ENCODE results near the gene RNF41.

The RNF41 gene

DNA sequence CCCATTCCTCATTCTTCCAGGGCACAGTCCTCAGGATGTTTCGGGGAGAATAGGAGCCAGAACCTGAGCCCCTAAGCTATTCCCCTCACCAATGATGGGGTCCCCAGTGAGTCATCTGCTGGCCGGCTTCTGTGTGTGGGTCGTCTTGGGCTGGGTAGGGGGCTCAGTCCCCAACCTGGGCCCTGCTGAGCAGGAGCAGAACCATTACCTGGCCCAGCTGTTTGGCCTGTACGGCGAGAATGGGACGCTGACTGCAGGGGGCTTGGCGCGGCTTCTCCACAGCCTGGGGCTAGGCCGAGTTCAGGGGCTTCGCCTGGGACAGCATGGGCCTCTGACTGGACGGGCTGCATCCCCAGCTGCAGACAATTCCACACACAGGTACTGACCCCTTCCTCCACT lies 9.5 kb upstream of the RNF41 start:
- Histone ChIP-seq H3K4me1 (ENCODE audit: control insufficient read depth, insufficient read depth, low read depth, low read length) (peaks cover 3% of the 10 kb centered on the region), H3K27ac (ENCODE audit: low read length, poor library complexity, severe bottlenecking) (no peak overlapping the region), H3K9me3 (ENCODE audit: control insufficient read depth, low read length) (no peaks in the 10 kb centered on the region), H4K8ac (ENCODE audit: low read length) (no peak overlapping the region), H3K4me3 (ENCODE audit: insufficient read depth in 1 of 2, low read depth in 1 of 2, low read length in 2 of 2) (no peak overlapping the region), H2AFZ (ENCODE audit: low read depth, low read length) (no peak overlapping the region), H3K4me2 (ENCODE audit: low read length, poor library complexity, severe bottlenecking) (no peak overlapping the region), H3K9ac (ENCODE audit: low read length) (no peak overlapping the region), H3K36me3 (ENCODE audit: control insufficient read depth in 1 of 2, insufficient read depth in 2 of 2, low read depth in 1 of 2, low read length in 2 of 2) (peaks cover 18% of the 10 kb centered on the region in 2 experiments), H3K79me1 (replicated peaks; ENCODE audit: low read length, poor library complexity, severe bottlenecking) (no peaks in the 10 kb centered on the region), H2BK12ac (ENCODE audit: low read length in 2 of 2) (no peak overlapping the region), H3K14ac (ENCODE audit: low read length in 2 of 2) (no peak overlapping the region), H3K23ac (ENCODE audit: low read length in 2 of 2) (no peak overlapping the region), H2BK120ac (ENCODE audit: low read depth, low read length) (no peak overlapping the region), H2BK5ac (ENCODE audit: low read depth, low read length, poor library complexity, severe bottlenecking) (no peak overlapping the region), H2BK15ac (ENCODE audit: low read depth, poor library complexity, severe bottlenecking) (no peak overlapping the region), H3K27me3 (ENCODE audit: control insufficient read depth in 1 of 2, insufficient read depth in 1 of 2, low read length in 2 of 2) (no peaks in the 10 kb centered on the region), H3K18ac (ENCODE audit: low read depth in 1 of 2, low read length in 2 of 2) (no peak overlapping the region), H3K4ac (ENCODE audit: low read depth in 1 of 2, low read length in 2 of 2) (no peak overlapping the region), H4K91ac (ENCODE audit: low read length) (no peak overlapping the region), H2AK5ac (ENCODE audit: low read length, severe bottlenecking) (no peak overlapping the region)
- no peak for DNase-seq
- 91% methylated on average over 11 of the region's 11 CpGs for WGBS

DNA sequence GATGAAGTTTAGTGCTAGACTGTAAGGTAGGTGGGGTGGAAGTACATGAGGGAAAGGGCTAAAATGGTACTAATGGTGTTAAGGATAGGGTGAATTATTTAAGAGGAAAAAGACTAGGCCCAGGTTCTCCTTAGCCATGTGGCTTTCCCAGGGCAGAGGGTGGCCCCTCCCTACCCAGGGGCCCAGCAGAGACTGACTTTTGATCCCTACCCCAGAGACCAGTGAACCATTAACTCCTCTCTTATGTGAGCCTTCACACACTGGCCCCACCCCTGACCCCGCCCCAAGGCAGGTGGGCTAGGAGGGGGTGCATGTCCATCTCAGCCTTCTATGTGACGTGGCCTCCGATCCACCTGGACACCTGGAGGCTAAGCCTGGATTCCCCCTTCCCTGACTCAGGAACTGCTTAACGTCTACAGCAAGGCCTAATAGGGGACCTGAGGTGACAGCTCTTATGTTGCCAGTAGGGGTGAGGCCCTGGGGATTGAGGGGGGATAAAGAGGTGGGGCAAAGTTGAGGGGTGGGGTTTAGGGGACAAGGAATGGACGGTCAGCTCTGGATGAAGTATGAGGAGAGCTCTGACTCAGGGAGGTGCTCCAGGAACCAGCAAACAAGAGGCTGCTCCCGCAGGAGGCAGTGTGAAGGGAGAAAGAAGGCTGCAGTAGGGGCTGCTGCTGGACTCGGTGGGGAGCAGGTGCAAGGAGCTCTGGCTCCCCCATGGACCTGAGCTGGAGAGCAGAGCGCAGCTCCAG lies 8.9 kb upstream of the RNF41 start:
- H2BK12ac ChIP-seq (ENCODE audit: low read length in 2 of 2): no peak overlapping the region
- H3K4me1 ChIP-seq (ENCODE audit: control insufficient read depth, insufficient read depth, low read depth, low read length): peaks cover 3% of the 10 kb centered on the region
- no peak overlapping the region for H2BK120ac ChIP-seq (ENCODE audit: low read depth, low read length)
- DNase-seq: no peak
- 85% methylated on average over 8 of the region's 8 CpGs for WGBS
- H3K4me2 ChIP-seq (ENCODE audit: low read length, poor library complexity, severe bottlenecking): no peak overlapping the region
- no peak overlapping the region for H3K9ac ChIP-seq (ENCODE audit: low read length)
- no peak overlapping the region for H2BK5ac ChIP-seq (ENCODE audit: low read depth, low read length, poor library complexity, severe bottlenecking)
- H4K91ac ChIP-seq (ENCODE audit: low read length): no peak overlapping the region
- no peaks in the 10 kb centered on the region for H3K79me1 ChIP-seq (replicated peaks; ENCODE audit: low read length, poor library complexity, severe bottlenecking)
- no peak overlapping the region for H3K27ac ChIP-seq (ENCODE audit: low read length, poor library complexity, severe bottlenecking)
- H3K36me3 ChIP-seq (ENCODE audit: control insufficient read depth in 1 of 2, insufficient read depth in 2 of 2, low read depth in 1 of 2, low read length in 2 of 2): peaks cover 12 to 16% of the 10 kb centered on the region in 2 experiments
- H2AK5ac ChIP-seq (ENCODE audit: low read length, severe bottlenecking): no peak overlapping the region
- no peak overlapping the region for H3K4ac ChIP-seq (ENCODE audit: low read depth in 1 of 2, low read length in 2 of 2)
- no peak overlapping the region for H2BK15ac ChIP-seq (ENCODE audit: low read depth, poor library complexity, severe bottlenecking)
- no peak overlapping the region for H2AFZ ChIP-seq (ENCODE audit: low read depth, low read length)
- no peaks in the 10 kb centered on the region for H3K27me3 ChIP-seq (ENCODE audit: control insufficient read depth in 1 of 2, insufficient read depth in 1 of 2, low read length in 2 of 2)
- no peak overlapping the region for H3K4me3 ChIP-seq (ENCODE audit: insufficient read depth in 1 of 2, low read depth in 1 of 2, low read length in 2 of 2)
- no peak overlapping the region for H3K14ac ChIP-seq (ENCODE audit: low read length in 2 of 2)
- no peak overlapping the region for H4K8ac ChIP-seq (ENCODE audit: low read length)
- no peak overlapping the region for H3K23ac ChIP-seq (ENCODE audit: low read length in 2 of 2)
- no peaks in the 10 kb centered on the region for H3K9me3 ChIP-seq (ENCODE audit: control insufficient read depth, low read length)
- no peak overlapping the region for H3K18ac ChIP-seq (ENCODE audit: low read depth in 1 of 2, low read length in 2 of 2)

DNA sequence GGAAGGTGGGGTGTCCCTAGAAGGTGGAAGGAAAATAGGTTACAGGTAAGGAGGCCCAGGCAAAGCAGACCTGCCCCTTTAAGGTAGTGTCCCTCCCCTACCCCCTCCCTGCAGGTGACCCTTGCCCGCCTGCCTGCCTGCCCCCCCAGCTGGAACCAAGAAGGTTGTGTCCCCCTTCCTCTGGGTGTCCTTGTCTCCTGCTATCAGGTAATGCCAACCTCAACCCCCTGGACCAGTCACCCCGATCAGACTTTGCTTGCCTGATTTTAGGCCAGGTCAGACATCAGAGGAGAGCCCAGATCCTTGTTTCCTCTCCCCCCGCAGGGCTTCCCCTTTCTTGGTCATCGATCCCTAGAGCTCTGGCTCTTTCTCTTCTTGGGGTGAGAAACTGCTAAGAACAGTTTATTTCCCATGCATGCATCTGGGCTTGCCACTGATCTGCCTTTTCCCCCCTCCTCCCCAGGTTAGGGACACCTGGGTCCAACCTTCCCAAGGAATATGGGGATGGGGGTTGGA lies 8.3 kb upstream of the RNF41 start, which contains the start of gene SLC39A5:
SLC39A5 (plus strand) TSS at position 136 of the 516 bp plus-strand sequence. CDS start 1,224 bp downstream, outside the sequence.
- H3K4me2 ChIP-seq (ENCODE audit: low read length, poor library complexity, severe bottlenecking): no peak within 1 kb of the TSS
- H3K4me1 ChIP-seq (ENCODE audit: control insufficient read depth, insufficient read depth, low read depth, low read length): peaks cover 6% of the 10 kb centered on the region
- no peak within 1 kb of the TSS for H3K23ac ChIP-seq (ENCODE audit: low read length in 2 of 2)
- no peak within 1 kb of the TSS for H2AK5ac ChIP-seq (ENCODE audit: low read length, severe bottlenecking)
- H3K4me3 ChIP-seq (ENCODE audit: insufficient read depth in 1 of 2, low read depth in 1 of 2, low read length in 2 of 2): no peak within 1 kb of the TSS
- no peak within 1 kb of the TSS for H4K91ac ChIP-seq (ENCODE audit: low read length)
- WGBS: 94% methylated on average over 4 of the region's 4 CpGs
- H2BK120ac ChIP-seq (ENCODE audit: low read depth, low read length): no peak within 1 kb of the TSS
- no peaks in the 10 kb centered on the region for H3K27me3 ChIP-seq (ENCODE audit: control insufficient read depth in 1 of 2, insufficient read depth in 1 of 2, low read length in 2 of 2)
- no peaks in the 10 kb centered on the region for H3K9me3 ChIP-seq (ENCODE audit: control insufficient read depth, low read length)
- H2BK15ac ChIP-seq (ENCODE audit: low read depth, poor library complexity, severe bottlenecking): no peak within 1 kb of the TSS
- H3K4ac ChIP-seq (ENCODE audit: low read depth in 1 of 2, low read length in 2 of 2): no peak within 1 kb of the TSS
- no peak within 1 kb of the TSS for H2BK12ac ChIP-seq (ENCODE audit: low read length in 2 of 2)
- no peak within 1 kb of the TSS for H3K9ac ChIP-seq (ENCODE audit: low read length)
- H3K27ac ChIP-seq (ENCODE audit: low read length, poor library complexity, severe bottlenecking): no peak within 1 kb of the TSS
- H2BK5ac ChIP-seq (ENCODE audit: low read depth, low read length, poor library complexity, severe bottlenecking): no peak within 1 kb of the TSS
- peaks cover 5% of the 10 kb centered on the region for H3K79me1 ChIP-seq (replicated peaks; ENCODE audit: low read length, poor library complexity, severe bottlenecking)
- no peak within 1 kb of the TSS for H3K18ac ChIP-seq (ENCODE audit: low read depth in 1 of 2, low read length in 2 of 2)
- peaks cover 6 to 20% of the 10 kb centered on the region in 2 experiments for H3K36me3 ChIP-seq (ENCODE audit: control insufficient read depth in 1 of 2, insufficient read depth in 2 of 2, low read depth in 1 of 2, low read length in 2 of 2)
- H3K14ac ChIP-seq (ENCODE audit: low read length in 2 of 2): no peak within 1 kb of the TSS
- H2AFZ ChIP-seq (ENCODE audit: low read depth, low read length): no peak within 1 kb of the TSS
- no peak for DNase-seq
- H4K8ac ChIP-seq (ENCODE audit: low read length): no peak within 1 kb of the TSS

DNA sequence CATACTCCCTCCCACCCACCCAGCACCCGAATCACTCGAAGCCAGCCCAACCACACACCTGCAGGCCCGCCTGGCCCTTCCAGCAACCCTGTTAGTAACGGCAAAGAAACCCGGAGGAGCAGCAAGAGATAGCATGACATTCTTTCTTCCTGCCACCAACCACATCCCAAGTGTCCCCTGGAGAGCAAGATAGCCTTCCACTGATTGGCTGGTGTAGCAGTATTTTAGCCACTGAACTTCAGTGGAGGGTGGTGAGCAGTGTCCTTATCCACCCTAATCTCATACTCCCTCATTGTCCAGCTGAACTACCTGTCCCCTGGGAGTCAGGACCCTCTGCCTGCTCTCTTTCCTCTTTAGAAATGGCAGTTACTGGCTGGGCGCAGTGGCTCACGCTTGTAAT lies 7.4 kb upstream of the RNF41 start:
- Histone ChIP-seq H3K27ac (ENCODE audit: low read length, poor library complexity, severe bottlenecking) (no peak overlapping the region), H2BK12ac (ENCODE audit: low read length in 2 of 2) (no peak overlapping the region), H2BK5ac (ENCODE audit: low read depth, low read length, poor library complexity, severe bottlenecking) (no peak overlapping the region), H4K8ac (ENCODE audit: low read length) (no peak overlapping the region), H3K4me1 (ENCODE audit: control insufficient read depth, insufficient read depth, low read depth, low read length) (peaks cover 11% of the 10 kb centered on the region), H3K27me3 (ENCODE audit: control insufficient read depth in 1 of 2, insufficient read depth in 1 of 2, low read length in 2 of 2) (no peaks in the 10 kb centered on the region), H2BK15ac (ENCODE audit: low read depth, poor library complexity, severe bottlenecking) (no peak overlapping the region), H2AK5ac (ENCODE audit: low read length, severe bottlenecking) (no peak overlapping the region), H3K79me1 (replicated peaks; ENCODE audit: low read length, poor library complexity, severe bottlenecking) (peaks cover 11% of the 10 kb centered on the region), H3K4me3 (ENCODE audit: insufficient read depth in 1 of 2, low read depth in 1 of 2, low read length in 2 of 2) (no peak overlapping the region), H3K18ac (ENCODE audit: low read depth in 1 of 2, low read length in 2 of 2) (no peak overlapping the region), H3K9me3 (ENCODE audit: control insufficient read depth, low read length) (no peaks in the 10 kb centered on the region), H2BK120ac (ENCODE audit: low read depth, low read length) (no peak overlapping the region), H3K9ac (ENCODE audit: low read length) (no peak overlapping the region), H3K23ac (ENCODE audit: low read length in 2 of 2) (no peak overlapping the region), H3K4me2 (ENCODE audit: low read length, poor library complexity, severe bottlenecking) (no peak overlapping the region), H3K36me3 (ENCODE audit: control insufficient read depth in 1 of 2, insufficient read depth in 2 of 2, low read depth in 1 of 2, low read length in 2 of 2) (peaks cover 5 to 20% of the 10 kb centered on the region in 2 experiments), H3K14ac (ENCODE audit: low read length in 2 of 2) (no peak overlapping the region), H4K91ac (ENCODE audit: low read length) (no peak overlapping the region), H3K4ac (ENCODE audit: low read depth in 1 of 2, low read length in 2 of 2) (no peak overlapping the region), H2AFZ (ENCODE audit: low read depth, low read length) (no peak overlapping the region)
- no peak for DNase-seq
- 97% methylated on average over 5 of the region's 7 CpGs for whole genome bisulfite sequencing
